HK-2 (cell line): ENCODE data around the gene TBC1D22A.
"Not testable (repeated sequence)": the region's sequence is repeated elsewhere in the genome, so short reads cannot be mapped to it uniquely, and the experiment has no call there.

ENCODE experiments used
- DNase-seq: peaks from one replicate; pipeline ENCODE4 v3.0.0-alpha.2; 2018; ENCODE audit not compliant: unreplicated experiment

Gene TBC1D22A

DNA sequence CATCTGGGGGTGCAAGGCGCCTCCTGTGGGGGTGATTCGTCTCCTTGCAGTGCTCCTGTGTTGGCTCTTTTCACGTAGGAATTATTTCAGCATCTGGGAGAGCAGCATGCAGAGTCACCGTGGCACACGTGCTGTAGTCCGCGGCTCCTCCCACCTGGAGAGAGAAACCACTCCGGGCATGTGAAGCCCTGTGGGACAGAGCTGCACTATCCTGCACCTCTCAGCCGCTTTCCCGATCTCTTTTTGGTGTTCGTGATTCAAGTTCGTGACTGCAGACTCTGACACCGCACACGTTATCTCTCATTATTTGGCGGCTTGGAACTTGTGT, 394.6 kb downstream of the TBC1D22A start:
- DNase-seq, result no peak

DNA sequence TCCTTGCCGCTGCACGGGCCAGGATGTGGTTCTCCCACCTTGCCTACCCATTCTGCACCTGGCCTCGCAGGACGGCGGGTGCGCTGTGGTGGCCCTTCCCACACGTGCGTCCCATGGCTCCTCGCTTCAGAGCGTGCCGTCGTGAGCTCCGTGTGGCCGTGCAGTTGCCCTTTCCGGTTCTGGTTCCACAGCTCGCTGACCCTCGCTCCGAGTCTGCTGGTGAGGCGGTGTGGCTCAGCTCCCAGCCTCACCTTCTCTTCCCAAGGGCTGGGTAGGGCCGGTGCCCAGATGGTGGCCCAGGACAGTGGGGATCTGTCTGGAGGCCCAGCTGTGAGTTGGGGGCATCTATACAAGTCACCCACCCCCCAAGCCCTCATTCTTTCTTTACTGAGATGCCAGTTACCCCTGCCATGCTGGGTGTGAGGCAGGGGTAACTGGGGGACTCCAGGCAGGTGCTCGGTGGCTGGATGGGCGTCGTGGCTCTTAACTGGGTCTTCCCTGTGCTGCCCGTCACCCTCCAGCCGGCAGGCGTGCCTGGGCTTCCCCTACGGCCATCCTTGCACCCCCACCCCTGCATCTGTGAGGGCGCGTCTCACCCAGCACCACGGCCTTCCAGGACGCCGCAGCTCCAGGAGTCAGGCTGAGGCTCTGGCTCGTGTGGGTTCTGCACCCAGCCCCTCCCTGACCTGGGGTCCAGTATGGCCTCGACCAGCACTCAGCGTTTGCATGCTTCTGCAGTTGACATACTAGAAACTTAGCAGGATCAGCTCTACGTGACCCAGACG, 395.2 kb downstream of the TBC1D22A start:
- DNase-seq, result no peak

DNA sequence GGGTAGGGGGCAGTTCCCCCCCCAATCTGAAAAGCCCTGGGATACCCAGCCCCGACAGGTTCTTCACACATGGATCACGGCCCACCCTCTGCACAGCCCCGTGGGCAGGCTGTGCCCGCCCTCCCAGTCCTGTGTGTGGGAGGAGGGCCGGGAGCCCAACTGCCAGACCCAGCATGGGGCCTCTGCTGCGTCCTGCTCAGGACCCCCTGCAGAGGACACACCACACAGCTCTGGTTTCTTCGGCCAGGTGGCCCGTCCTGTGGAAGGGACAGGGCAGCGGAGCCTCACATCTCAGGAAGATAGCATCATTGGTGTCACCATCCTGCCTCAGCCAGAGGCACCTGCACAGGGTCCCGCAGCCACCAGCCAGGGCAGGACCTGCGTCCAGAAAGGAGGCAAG, 396.0 kb downstream of the TBC1D22A start:
- no peak for DNase-seq

DNA sequence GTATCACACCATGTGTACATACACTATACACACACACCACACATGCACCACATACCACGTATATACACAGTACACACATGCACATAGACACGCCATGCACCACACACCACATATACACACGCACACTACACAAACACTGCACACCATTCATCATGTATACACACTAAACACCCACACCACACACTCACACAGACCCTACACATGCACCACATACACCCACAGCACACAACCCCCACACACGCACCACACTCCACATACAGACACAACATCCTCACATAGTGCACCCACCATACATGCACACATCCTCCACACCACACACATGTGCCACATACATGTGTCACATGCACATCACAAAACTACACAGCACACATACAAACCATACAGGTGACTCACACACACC, 397.1 kb downstream of the TBC1D22A start:
- no peak for DNase-seq

DNA sequence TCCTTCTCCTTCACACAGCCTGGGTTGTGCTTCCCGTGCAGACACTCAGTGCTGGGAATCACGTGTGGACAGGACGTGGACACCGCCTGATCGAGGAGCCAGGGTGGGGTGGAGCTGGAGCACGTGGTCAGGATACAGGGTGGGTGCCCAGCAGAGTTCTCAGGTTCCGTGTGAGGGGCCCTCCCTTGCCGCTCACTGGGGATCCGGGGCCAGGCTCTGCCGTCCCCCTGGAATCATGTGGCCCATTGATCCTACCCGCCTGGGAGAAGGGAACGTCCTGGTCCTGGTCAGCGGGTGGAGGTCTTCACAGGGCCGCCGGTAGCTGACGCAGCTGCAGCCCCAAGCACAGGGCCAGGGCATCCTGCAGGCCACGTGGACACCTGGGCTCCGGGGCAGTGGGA, 397.7 kb downstream of the TBC1D22A start:
- no peak for DNase-seq

DNA sequence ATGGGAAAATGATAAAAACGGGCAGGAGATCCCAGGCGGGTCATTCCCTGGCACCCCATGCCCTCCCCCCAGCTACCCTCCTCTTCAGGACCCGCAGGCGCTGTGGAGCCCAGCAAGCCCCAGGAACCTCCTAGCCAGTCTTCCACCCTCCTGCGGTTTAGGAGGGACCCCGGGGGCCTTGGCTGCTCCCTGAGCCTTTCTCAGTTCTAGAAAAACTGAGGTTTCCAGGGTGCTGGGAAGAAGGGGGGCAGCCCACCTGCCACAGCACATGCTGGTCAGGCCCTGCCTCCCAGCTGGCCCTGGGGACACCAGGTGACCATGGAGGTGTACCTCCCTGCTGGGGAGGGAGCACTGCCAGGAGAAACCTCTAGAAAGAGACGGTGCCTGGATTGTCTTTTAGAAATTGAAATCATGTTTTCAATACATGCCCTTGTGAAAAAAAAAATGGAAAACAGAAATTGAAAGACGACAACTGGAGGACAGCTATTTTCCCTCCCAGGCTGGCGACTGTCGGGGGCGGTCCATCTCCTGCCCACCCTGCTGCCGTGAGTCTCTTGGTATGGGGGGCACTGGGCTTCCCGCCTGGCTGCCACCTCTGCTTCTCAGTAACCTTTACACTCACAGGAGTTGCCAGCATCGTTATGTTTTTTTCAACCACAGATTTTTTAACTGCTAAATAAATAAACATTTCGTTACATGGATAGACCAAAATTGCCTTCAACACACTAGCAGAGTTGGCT, 398.5 kb downstream of the TBC1D22A start:
- DNase-seq, result no peak

DNA sequence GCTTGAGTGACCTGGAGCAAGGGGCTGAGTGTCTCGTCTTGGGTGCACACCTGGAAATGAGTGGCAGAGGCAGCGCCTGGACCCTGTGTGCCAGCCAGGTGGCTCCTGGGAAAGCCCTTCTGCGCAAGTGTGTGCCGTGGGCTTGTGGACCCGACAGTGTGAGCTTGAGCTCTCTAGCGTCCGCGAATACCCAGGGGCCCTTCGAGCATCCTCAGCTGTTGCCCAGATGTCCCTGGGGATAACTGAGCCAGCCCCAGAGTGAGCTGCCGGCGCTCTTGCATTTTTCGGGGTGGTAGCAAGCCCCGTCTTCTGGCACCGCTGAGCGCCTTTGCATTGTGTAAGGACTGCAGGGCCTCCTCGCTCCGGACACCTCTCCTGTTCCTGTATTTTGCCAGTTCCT, 399.2 kb downstream of the TBC1D22A start:
- DNase-seq, result no peak

DNA sequence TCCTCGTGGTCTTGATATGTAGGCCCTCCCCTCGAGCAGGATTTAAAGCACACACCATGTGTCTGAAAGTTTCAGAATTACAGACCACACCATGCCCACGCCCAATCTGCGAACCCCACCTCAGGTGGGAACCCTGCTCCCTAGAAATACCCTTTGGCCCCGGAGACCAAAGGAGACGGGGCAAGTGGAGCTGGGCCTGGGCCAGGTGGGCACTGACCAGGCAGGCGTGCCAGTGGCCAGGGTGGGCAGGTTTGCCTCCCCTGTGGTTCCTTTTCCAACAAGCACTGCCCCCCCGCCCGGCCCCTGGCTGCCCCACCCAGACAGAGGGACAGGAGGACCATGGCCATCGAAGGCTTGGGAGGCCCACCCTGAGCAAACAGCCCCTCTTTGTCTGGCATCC, 400.4 kb downstream of the TBC1D22A start:
- no peak for DNase-seq

DNA sequence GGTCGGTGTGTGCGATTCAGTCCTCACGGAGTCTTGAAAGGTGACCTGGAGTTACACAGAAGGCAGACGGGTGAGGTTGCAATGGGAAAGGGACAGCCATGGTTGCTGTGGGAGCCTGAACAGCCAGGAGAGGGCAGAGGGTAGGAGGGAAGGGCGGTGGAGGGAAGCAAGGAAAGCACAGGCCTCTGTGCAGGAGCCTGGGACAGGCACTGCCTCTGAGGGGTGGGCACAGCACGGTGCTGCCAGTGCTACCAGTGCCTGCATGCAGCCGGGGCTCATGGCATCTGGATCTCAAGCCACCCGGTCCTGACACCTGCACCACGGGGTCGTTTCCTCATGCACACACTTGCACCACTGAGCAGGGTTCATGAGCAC, 401.0 kb downstream of the TBC1D22A start:
- no peak for DNase-seq

DNA sequence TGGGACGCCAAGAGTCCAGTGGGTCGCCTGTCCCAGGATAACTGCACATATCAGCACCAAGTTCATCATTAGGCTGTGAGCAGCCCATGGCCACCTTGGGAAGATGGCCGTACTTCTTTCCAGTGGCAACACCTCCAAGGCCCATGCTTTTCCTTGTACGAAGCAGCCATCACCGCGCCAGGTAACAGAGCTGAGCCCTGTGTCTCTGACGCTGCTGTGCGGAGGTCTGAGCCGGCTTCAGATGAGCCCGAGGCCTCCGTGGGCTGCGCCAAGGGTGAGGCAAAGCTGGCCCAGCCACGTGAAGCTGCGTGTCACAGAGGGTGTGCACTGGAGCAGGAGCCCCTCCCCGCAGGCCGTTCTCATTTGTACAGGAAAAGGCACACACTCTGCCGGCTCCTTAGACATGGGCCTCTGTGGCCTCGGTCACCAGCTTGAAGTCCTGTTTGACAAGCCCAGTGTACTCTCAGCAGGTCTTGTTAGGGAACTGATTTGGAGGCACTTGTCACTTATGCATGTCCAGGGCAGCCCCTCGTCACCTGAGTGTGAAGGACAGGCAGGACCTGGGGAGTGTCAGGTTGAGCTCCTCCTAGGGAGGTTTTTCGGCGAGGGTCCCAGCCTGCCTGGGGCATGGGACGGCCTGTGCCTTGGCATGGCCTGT, 401.5 kb downstream of the TBC1D22A start:
- no peak for DNase-seq

DNA sequence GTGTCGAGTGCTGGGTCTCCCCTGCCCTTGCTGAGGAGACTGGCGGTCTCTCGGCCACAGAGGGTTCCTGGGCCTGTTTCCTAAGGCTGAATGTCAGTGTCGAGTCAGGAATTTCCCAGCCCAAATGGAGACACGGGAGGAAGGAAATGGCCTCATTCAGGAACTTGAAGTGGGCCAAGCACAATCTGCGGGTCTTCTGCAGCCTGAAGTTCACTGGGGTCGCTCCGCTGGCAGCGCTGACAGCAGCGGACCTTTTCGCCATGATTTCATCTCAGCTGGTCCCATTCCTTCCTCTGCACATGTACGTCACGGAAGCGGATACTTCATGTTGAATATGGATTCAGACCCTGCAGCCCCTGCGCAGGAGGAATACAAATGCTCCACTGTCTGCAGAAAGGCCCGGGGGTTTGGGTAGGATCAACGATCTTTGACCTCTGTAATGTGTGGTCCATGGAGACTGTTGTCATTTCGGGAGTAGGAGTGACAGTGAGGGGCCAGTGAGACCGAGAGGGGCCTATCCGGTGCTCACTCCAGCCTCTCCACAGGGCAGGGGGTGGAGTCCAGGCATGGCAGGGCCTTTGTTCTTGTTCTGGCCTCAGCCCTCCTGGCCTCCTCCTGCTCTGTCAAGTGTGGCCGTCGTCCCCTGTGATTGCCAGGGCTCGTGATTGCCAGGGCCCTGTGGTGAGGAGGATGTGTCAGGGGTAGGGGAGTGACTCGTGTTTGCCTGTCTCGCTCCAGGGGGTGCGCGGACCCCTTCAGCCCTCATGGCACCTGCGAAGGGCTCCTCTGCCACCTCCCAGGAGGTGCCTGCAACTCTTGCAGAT, 402.3 kb downstream of the TBC1D22A start:
- no peak for DNase-seq

DNA sequence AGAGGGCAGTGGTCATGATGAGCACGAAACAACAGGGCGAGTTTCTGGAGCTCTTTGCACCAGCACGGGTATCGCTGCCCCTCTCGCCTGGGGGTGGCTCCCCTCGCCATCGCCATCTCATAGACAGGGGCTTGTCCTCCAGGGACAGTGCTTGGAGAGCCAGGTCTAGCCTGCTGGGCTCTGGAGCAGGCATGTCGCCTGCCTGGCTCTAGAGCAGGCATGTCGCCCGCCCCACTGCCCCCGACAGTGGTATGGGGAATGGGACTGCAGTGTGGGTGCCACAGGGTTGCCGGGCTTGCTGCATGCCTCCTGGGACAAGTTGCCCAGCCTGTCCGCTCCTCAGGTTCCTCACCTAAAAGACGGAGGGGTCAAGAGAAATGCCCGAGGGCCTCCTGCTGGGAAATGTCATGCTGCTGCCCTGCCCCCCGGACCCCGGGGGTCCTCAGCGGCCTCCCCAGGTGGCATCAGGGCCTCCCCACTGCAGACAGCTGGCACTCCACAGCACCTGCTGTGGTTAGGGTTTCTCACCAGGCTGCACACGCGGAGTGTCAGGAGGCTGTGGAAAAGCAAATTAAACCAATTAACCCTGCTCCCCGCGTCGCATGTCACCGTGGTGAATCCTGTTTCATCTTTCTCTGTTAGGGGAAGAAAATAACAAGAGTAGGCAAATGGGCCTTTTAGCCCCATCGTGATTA, 403.0 kb downstream of the TBC1D22A start:
- no peak for DNase-seq

DNA sequence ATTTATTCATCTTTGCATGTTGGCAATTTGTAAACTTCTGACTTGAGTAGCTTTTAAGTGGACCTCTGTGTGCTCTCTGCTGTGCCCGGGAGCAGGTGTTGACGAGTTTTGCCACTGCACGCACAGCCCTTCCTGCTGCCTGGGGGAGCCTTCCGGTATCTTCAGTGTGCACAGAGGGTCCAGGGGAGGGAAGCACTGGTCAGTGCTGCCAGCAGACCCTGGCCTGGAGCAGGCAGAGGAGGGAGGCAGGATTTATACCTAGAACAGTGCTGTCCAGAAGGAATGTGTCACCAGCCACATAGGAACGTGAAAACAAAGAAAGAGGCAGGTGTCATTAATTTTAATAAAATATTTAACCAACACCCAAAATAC, 403.6 kb downstream of the TBC1D22A start:
- DNase-seq, result no peak

DNA sequence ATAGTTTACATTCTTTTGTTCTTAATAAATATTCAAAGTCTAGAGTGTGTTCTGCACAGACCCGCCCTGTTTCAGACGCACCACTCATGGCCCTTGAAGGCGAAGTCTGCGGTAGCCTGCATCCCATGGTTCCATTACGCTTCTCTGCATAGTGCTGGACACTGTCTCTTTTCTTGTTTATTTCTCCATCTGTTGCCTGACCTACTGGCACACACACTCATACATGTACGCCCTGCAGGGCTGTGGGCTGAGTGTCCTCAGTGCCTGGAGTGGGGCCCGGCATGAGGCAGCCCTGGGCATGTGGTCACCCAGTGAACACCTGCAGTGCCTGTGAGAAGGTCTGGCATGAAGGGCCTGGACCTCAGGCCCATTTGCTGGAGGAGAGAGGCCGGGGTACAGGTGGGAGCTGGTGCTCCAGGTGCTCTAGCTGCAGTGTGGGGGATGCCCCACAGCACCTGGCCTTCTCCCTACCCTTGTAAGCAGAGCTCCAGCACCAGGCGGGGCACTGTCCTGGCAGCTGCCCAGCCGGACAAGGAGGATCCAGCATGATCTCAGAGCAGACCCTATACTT, 404.1 kb downstream of the TBC1D22A start:
- no peak for DNase-seq

DNA sequence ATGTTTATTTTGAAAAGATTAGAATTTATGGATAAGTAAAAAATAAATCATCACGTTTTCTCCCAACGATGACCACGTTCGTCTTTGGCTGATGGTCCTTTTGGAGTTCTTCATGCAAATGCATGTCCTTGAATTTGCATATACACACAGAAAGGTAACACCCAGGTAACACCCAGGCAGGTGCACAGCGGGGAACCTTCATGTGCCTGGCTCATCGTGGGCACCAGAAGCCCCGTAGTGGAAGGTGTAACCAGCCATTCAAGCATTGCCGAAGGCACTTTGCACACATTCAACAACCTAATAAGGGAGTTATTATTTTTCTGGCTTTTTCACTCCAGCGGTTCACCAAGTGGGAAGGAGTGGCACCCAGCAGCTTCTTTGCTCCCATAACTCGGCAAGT, 404.6 kb downstream of the TBC1D22A start:
- no peak for DNase-seq

DNA sequence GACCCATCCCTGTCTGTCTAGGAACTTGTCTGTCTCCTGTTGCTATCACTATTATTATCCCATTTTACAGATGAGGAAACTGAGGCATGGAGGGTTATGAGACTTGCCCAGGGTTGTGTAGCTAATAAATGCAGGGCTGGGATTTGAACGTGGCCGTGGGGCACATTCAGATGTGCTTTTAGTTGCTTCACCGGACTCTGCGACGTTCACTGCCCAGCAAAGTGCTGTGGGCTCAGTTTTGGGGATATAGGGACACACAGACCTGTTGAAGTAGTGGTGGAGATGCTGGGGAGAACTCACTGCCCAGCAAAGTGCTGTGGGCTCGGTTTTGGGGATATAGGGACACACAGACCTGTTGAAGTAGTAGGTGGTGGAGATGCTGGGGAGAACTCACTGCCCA, 405.5 kb downstream of the TBC1D22A start:
- DNase-seq, result not testable (repeated sequence)

DNA sequence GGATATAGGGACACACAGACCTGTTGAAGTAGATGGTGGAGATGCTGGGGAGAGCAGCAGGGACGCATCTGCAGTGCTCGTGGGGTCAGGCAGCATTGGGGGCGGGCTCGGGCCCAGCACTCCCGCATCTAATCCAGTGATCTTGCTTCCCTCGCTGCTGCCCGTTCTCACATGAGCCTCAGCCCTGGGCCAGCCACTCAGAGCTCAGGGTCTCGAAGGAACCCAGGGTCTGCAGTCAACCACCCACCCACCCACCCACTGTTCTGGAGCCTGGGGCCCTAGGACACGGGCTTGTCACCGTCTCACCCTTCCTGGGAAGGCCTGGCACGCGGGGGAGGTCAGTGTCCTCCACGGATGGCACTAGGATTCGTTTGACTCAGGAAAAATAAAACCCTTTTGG, 406.0 kb downstream of the TBC1D22A start:
- DNase-seq, result no peak

DNA sequence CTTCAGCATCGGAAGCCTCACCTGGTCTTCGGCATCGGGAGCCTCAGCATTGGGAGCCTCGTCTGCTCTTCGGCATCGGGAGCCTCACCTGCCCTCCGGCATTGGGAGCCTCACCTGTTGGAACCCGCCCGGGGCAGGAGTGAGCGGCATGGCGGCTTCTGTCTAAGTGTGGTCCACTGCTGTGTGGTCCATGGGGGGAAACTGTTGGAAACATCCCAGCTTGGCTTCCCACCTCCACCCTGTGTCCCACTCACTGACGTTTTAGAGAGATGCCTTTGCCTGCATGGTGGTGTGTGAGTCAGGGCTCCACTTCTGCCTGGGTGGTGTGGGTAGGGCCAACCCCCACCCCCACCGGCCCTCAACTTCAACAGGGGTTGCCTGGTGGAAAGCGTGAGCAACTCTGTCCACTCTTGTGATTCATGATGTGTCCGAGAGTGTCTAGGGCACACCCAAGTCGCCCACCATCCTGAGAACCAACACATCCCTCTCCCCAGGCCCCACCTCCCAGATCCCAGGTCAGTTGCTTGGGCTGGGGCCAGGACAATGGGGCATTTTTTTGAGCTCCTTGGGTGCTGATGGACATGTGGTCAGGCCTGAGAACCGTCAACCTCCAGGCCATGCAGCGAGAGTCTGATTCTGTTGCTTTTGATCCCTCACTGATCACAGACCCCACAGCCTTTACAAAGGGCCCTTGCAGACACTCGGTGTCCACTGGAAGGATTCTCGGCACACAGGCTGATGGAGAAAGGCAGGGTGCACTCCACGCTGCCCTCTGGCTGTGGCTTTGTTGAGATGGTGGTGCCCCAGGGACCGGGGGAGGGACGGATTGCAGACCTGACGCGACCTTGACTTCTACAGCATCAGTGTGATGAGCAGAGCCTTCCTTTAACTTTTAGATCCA, 406.7 kb downstream of the TBC1D22A start:
- no peak for DNase-seq

DNA sequence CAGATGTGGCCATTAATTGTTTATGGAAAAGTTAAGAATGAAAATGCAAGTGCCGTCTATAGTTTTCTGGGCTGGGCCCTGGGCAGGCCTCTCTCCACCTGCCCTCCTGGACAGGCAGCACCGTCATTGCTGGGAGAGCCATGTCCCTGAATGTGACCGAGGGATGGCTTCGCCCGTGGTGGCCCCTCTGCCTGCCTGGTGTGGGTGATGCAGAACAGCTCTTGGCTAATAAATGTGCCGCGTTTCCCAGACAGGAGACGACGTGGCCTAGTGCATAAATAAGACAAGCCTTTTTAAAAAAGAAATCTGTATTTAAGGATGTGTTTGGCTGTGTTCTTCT, 407.3 kb downstream of the TBC1D22A start:
- no peak for DNase-seq
